DND-41 (cell line): ENCODE data around the gene UQCRH.

Source experiments
- CTCF ChIP-seq: IDR thresholded peaks from 2 replicates; pipeline ENCODE4 v1.5.1; 2012; ENCODE audit warnings: borderline replicate concordance, low read length, moderate library complexity, mild to moderate bottlenecking; ENCODE audit not compliant: poor library complexity, severe bottlenecking; ENCODE audit errors: extremely low read depth
- EZH2 ChIP-seq: IDR thresholded peaks from 3 replicates; pipeline ENCODE4 v1.6.1; 2012; ENCODE audit warnings: borderline replicate concordance, low read depth, mild to moderate bottlenecking, moderate library complexity, low read length, inconsistent platforms; ENCODE audit not compliant: severe bottlenecking

GRCh38 chr1:46298387-46298786 lies 5.1 kb upstream of the UQCRH start:
- no peak for TF ChIP-seq EZH2
- TF ChIP-seq CTCF, result no peak
